8988T (cell line): ENCODE measurements around the gene PTH1R.

ENCODE experiments used
- DNase-seq: peaks from one replicate; pipeline ENCODE4 v3.0.0; 2011

PTH1R gene

DNA sequence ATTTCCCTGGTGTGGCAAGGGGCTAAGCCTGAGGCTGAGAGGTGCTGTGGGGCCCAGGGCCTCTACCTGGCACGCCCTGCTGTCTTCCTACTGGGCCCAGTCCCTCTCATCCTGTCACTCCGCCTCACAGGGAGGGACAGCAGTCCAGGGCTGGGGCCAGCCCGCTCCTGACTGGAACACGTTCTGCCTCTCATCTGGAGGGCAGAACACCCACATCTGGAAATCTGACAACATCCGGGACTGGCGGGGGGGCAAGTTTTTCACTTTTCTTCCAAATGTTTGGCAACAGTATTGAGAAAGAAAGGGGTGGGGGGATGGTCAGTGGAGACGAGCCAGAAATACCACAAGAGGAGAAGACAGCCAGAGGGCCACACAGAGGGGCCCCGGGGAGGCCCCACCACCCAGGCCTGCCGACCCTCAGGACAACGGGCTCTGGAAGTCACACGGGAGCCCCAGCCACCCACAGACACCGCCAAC lies 12.5 kb upstream of the PTH1R start:
- DNase-seq = no peak

DNA sequence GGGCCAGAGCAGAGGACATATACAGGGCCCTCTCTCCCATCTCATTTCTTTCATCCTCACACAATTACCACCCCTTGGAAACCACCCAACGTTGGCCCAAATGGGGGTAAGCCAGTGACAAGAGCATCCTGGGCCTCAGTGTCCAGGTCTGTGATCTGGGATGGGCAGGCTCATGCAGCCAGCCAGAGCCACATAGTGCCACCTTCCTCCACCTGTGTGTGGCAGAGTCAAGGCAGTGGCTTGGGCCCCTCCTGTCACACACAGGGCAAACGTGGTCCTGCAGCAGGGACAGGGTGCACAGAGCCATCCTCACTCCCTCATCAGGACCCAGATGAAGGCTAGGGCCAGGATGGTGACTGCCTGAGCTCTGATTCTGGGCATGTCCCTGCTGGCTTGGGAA lies 12.0 kb upstream of the PTH1R start:
- DNase-seq = no peak

DNA sequence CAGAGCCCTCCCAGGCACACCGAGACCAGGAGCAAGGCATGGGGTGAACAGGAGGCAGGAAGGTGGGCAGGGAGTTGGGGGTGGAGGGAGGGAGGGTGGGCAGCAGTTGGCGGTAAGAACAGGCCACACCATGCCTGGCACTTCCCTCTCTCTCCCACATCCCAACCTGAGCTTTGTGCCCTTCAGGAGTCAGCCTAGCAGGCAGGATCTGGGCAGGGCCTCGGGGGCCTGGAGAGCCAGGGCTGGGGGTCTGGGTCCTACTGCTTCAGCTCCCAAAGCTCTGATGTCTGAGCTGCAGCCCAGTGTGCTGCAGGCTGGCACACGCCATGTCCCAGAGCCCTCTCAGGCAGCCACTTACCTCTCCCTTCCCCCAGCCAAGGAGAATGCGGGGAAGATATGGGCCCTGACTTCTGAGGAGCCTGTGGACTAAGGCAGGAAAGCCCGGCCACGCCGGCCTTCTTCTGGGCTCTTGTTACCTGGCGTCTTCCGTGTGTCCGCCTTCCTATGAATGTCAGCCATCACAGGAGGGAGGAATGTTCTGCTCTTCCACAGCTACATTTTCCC lies 11.4 kb upstream of the PTH1R start:
- no peak for DNase-seq

DNA sequence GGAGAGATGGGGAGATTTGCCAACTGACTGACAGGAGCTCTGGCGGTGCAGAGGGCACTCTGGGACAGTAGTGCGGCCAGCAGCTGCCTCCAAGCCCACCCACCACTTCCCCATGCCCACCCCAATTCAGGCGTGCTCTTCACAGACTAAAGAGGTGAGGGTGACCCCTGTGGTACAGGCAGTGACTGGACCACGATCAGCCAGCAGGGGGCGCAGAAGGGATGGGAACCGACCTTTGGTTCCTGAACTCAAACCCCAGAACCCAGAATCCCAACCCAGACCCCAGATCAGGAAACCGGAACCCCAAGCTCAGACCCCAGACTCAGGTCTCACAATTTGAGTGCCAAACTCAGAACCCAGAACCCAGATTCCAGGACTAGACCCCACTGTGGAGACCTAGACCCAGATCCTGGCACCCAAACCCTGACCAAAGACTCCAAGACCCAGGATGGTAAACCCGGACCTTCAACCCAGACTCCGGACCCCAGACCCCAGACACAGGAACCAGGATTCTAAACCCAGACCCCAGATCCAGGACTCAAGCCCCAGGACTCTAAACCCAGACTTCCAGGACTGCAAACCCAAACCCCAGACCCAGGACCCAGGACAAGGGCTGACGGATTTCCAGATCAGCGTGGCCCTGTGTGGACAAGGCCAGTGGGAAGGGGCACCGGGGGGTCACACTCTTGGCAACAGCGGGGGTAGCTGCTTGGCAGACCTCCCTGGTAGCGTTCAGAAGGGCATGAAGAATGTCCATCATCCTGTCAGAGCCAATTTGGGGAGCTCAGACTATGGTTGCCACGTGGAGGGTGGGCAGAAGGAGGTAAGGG lies 10.6 kb upstream of the PTH1R start:
- DNase-seq = peak; percentile 80

DNA sequence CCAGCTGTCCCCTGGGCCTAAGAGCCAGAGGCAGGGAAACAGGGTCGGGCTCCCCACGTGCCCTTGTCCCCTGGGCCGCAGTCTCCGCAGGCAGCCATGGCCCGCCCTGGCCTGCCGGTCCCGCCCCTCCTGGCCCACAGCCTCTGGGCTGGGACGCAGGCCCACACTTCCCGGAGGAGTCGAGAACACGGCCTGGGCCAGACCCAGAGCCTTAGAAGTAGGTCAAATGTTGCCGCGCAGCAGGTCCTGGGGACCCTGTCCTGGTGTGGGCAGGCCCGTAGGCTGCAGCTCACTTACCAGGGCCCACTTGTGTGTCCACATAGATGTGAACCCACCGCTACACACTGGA lies 10.0 kb upstream of the PTH1R start:
- no peak for DNase-seq

DNA sequence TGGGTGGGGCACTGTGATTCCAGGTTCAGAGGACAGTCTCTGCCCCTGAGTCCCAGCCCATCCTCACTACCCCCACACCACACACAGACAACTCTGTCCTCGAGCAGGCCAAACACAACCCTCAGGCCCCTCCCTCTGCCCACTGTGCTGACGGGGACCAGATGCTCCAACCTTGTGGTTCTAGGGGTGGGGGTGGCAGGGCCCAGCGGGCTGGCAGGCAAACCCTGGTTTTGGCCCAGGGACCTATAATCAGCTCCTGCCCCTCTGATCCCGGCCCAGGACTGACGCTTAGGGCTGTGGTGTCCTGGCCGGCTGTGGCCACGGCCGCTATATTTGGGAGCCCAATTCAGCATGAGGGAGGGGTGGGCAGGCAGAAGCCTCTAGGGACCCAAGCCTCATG lies 9.2 kb upstream of the PTH1R start:
- DNase-seq = no peak

DNA sequence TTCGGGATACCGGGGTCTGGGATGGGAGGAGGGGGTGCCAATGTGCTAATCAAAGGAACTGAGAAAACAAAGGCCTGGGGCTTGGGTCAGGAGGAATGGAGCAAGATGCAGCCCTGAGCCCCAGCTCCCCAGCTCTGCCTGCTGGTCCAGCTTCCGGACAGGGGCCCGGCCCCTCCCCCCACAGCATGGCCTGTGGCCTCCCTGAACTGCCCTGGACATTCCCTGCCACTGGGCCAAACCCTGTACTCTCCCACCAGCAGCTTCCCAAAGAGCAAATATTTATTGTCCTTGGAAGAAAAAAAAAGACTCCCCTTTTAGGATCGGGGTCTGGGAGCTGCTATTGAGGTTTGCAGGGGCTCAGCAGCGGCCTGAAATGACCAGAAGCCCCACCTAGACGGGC lies 8.6 kb upstream of the PTH1R start:
- DNase-seq = no peak

DNA sequence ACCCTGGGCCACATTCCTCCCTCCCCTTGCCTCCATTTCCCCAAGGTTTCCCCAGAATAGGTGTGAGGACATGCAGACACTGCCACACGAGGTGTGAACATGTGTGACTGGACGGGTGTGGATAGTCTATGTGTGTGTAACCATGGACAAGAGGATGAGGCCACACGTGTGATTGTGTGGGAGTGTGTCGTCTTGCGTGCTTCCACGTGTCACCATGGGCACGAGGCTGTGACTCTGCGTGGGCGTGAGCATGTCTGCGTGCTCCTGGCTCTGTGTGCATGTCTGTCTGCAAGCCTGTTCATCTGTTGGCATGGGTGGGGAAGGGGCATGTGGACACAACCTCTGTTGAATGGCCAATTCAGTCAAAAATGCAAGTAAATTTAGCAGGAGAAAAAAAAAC lies 8.1 kb upstream of the PTH1R start:
- DNase-seq = no peak

DNA sequence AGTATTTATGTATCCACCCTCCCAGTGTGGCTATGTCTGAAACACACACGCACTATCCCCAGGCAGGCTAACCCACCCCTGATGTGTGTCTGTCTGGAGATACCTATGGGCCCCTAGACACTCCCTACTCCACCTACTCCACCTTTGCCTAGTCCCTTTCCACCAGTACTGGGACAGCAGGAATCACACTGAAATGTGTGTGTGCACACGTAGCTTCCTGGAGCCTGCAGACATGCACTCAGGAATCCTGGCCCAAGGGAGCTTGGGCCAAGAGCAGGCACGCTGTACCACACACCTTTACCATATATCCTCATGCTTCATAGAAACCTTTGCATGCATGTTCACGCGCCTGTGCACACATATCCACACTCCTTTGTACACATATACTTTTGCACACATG lies 6.9 kb upstream of the PTH1R start:
- DNase-seq = no peak

DNA sequence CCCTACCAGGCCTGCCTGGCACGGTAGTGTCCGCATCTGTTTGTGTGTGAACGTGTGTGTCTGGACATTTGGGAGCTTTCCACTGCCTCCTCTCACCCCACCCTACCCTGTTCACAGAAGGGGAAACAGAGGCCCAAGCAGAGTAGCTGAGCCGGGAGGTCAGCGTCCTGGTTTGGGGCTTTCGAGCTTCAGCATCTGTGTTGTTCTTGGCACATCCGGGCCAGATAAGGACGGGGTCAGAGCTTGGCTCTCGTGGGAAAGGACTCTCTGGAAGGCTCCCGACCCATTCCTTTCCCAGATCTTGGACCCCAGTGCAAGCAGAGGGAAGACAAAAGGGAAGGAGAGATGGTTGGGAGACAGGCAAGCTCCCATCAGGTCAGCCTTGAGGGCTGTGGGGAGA lies 6.3 kb upstream of the PTH1R start:
- no peak for DNase-seq

DNA sequence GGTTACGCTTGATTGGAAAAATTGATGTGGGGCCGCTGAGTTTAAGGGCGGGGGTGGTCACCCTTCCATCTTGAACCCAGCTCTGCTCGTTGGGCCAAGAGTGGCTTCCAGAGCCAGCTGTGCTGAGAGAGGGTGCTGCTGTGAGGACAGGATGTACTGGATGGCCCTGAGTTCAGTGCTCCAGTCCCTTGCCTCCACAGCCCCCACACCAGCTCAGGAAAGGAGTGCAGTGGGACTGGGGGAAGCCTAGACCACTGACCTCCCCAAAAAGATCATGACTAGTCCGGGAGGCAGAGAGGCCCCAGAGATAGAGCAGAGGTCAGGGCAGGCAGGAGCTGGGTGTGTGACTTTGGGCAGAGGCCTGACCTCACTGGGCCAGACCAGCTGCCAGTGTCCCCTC lies 4.0 kb upstream of the PTH1R start:
- DNase-seq = no peak

DNA sequence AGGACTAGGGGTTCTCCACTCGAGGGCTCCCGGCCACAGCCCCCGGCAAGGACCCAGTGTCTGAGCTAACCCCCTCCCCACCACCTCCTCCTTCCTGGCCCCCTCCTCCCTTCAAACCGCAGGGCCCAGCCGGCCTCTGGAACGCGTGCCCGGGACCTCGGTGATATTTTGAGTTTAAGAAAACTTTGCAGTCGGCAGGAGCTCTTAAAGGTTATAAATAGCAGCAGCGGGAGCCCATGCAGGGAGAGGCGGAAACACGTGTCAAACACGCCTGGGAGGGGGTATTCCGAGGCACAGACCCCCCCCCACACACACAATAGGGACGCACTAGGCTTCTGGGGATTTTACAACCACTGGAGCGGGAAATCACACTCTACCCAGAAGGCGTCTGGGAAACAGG lies 3.1 kb upstream of the PTH1R start:
- no peak for DNase-seq

DNA sequence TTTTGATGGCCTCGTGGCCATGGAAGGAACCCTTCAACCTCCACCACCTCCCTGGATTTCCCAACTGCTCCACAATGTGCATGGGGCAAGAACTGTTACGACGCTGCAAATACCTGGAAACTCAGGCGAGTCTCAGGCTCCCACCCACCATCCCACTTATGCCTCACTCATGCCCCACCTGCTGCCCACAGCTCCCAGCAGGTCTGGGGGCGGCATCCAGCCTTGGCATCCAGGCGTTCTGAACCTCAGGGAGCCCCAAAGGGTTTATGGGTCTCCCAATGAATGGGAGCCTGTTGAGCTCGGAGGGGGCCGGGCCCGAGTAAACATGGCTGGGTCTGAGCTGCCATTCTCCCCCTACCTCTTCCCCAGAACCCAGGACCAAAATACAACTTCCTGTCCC lies 2.0 kb upstream of the PTH1R start:
- DNase-seq = no peak

DNA sequence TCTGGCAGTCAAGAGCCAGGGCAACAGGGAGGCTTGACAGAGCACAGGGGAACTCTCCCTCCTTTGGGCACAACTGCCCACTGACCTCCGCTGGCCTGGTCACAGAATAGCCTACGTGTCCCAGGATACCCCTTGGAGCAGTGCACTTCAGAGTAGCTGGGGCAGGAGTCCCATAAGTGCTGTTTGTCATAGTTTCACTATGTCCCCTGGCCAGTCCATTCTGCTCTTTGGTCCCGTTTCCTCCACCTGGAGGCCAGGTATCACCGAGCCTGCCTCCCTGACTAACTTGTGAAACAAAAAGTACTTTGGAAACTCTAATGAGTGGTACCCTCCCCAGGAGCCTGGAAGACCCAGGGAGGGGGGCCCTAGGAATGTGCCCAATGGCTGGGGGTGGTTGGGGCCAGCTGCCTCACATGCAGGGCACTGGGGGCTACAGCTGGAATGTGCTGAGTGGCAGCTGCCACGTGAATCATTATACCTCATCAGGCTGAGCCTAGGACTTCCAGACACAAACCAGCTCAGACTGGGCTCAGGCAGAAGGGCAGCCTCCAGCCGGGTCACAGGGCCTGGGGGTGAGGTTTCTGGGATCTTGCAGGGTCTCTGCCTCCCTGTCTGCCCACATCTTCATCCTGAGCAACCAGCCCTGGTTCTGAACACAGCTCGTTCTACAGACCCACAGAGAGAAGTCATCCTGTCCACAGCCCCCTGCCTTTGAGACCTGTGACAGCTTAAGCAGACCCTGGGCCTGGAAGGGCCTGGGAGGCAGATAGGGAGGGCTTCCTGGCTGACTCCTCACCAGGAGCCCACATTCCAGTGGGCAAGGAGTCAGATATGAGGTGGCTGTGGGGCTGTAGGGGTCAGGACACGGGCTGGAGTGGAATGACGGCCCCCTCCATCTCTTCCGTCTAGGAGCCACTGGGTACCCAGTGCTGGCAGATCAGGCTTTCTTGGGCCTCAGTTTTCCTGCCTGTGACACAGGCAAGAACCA lies 914 bp upstream of the PTH1R start:
- DNase-seq = no peak

DNA sequence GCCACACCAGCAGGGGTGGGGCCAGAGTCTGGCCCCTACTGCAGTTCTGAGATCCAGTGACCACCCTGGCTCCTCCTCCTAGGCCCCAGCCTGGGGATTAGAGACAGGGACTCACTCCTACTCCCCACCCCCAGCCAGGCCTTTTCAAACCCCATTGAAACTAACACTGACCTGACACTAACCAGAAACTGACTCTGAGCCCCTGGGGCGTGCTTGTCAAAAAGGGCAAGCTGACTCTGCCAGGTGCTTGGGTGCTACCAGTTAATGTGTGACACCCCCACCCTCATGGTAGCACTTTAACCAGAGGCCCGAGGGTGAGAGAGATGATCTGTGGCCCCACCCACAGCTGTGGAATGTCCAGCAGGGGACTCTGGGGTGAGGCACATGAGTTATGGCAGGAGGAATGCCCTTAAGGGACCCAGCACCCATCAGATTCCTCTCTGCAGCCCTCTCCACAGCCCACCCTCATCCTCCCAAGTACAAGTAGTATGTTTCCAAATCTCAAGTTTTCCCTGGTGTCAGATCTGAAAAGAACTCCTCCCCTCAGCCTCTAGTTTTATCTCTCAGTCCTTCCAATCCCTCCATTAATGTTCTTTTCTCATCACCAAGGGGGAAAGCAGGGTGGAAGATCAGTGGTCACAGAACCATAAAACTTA lies 1.4 kb downstream of the PTH1R start:
- no peak for DNase-seq

DNA sequence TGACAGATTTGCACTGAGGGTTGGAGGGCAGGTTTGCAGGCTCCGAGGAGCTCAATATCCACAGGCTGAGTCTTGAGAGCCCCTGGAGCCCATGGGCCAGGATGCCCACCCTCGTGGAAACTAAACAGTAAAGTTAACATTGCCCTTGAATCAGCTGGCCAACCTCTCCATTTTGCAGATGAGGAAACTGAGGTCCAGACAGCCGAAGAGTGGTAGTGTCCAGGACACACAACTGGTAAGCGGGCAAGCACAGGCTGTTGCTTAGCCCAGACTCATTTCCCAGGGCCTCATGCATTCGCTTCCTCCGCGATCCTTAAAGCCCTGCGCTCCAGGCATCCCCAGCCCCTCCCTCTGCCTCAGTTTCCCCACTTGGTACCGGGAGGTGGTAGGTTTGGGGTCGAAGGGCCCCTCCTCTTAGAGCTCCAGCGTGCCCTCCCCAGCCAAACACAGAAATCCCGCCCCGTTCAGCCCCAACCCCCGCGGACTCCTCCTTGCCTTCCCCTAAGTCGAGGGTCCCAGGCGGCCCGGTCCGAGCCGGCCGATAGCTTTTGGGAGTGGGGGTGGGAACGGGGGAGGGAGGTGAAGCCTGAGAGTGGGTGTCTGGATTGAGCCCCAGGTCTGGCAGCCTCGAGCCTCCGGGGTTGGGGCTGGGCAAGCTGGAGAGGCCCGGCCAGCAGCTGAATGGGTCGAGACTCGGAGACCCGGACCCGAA lies 3.5 kb downstream of the PTH1R start:
- DNase-seq = no peak

DNA sequence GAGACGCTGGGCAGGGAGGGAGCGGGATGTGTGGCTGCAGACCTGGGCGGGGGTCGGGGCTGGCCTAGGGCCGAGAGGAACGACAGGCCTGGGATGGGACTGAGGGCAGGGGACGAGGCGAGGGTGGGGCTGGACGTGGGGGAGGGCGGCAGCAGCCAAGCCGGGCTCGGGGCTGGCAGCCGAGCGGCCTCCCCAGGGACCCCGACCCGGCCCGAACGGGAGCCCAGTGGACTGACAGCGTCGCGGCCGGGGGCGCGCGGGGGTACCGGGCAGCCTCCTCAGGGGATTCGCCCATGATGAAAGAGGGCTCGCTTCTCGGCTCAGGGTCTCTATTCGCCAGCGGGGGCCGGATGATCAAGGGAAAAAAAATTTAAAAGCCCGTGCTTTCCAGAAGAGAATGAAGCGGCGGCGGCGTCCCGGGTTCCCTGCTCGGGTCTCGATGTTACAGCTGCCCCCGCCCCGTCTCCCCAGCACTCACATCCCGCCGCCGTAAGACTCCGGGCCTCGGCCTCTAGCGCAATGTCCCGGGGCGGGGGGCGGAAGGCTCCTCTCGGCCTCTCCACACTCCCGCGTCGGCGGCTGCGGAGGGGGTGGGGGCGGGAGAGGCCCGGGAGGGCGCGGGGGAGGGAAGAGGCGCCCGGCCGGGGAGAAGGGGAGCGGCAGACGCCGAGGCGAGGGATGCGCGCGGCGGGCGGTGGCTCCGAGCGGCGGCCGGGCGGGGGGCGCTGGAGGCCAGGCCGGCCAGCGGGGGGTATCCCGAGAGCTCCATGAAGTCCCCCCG lies 4.3 kb downstream of the PTH1R start:
- DNase-seq = peak; percentile 72

DNA sequence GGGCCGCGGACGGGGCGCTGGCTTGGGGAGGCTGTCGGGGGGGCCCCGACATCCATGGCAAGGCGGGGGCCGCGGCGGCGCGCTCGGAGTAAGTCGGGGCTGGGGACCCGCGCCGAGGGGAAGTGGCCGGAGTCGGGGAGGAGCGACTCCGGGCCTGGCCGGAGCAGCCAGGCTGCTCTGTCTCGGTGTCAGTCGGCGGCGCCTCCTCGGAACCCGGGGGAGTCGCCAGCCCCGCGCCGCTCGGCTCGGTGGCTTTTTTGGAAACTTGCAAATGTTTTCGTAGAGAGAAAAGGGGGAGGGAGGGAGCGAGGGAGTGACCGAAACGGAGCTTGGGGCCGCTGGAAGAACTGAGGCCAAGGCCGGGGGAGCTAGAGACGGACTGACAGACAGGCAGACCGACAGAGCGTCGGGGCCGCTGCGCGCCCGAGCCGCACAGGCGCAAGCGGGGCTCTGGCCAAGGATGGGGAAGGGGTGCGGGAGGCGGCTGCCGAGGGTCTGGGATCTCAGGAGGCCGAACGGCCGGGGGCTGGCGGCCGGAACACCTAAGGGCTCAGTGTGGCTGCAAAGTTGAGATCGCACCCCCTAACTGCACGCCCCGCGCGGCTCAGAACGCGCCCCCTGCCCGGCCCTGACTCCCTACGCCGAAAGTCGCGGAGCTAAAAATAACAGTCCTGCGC lies 5.0 kb downstream of the PTH1R start:
- peak; percentile 84 for DNase-seq

DNA sequence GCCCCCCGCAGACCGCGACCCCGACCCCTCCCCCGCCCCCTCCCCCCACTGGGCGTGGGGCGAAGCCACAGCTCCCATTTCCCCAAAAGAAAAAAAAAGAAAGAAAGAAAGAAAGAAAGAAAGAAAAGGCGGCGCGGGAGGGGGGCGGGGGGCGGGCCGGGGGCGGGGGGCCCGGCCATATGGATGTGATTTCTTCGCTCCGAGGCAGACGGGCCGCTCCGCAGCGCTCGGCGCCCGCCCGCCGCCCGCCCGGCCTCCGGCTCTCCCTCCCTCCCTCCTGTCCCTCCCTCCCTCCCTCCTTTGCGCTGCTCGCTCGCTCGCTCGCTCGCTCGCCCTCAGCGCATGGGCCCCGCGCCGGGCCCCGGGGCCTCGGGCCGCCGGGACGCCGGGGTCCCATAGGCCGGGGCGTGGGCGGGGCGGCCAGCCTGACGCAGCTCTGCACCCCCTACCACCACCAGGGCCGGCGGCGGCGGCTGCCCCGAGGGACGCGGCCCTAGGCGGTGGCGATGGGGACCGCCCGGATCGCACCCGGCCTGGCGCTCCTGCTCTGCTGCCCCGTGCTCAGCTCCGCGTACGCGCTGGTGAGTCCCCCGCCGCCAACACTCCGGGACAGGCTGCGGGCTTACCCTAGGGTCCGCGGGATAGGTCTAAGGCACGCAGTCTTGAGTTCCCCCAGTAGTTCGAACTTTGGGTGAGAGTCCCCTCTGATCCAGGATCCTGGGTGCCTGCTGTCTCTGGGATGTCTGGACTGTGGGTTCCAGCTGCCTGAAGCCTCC lies 5.7 kb downstream of the PTH1R start:
- no peak for DNase-seq

DNA sequence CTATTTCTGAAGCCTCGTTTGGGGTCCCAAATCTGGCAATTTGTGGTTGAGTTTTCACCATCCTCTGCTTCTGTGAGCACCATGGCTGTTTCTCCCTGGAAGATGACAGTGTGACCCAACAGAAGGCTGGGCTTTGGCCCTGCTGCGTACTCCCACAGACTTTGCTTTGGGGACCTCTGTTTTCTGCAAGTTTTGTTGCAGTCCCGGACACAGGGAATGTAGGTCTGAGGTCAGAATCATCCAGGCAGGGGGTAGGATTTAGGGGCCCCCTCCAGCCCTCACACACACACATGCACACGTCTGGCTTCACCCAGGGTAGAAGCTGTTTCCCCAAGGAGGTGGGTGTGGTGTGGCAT lies 6.3 kb downstream of the PTH1R start:
- no peak for DNase-seq
